ENCODE measurements around the gene GDA.
"Not testable (repeated sequence)": the region's sequence is repeated elsewhere in the genome, so short reads cannot be mapped to it uniquely, and the experiment has no call there.

Gene GDA

DNA sequence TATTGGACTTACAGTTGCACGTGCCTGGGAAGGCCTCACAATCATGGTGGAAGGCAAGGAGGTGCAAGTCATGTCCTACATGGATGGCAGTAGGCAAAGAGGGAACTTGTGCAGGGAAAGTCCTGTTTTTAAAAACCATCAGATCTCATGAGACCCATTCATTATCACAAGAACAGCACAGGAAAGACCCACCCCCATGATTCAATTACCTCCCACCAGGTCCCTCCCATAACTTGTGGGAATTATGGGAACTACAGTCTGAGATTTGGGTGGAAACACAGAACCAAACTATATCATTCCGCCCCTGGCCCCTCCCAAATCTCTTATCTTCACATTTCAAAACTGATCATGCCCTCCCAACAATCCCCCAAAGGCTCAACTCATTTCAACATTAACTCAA is 140.2 kb downstream of the GDA start:
- no peak for DNase-seq

DNA sequence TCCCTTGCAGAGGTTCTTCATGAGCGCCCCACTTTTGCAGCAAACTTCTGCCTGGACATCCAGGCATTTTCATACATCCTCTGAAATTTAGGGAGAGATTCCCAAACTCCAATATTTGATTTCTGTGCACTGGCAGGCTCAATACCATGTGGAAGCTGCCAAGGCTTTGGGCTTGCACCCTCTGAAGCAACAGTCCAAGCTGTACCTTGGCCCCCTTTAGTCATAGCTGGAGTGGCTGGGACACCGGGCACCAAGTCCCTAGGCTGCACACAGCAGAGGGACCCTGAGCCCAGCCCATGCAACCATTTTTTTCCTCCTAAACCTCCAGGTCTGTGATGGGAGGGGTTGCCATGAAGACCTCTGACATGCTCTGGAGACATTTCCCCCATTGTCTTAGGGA is 141.1 kb downstream of the GDA start:
- no peak for DNase-seq

DNA sequence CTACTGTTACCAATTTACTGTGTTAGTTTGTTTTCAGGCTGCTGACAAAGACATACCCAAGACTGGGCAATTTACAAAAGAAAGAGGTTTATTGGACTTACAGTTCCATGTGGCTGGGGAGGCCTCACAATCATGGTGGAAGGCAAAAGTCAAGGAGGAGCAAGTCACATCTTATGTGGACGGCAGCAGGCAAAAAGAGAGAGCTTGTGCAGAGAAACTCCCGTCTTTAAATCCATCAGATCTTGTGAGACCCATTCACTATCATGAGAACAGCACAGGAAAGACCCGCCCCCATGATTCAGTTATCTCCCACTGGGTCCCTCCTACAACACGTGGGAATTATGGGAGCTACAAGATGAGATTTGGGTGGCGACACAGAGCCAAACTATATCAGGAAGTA is 142.3 kb downstream of the GDA start:
- not testable (repeated sequence) for DNase-seq

DNA sequence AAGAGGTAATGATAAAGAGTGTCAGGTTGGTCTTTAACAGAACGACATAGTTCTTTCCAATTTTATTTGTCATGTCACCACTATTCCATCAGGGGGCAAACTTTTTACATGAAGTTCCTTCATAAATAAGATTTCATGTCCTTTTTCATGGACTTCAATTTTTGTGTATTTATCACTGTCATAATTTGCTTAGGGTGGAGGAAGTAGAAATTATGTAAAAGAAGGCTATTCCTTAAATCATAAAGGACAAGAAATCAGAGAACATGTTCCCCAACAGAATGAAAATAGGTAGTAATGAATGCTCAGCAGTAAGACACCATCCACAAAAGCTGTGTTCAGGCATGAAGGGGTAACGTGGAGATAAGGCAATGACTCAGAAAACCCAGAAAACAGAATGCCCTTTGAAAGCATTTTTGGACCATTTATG is 143.0 kb downstream of the GDA start:
- DNase-seq, result peak; percentile 22

DNA sequence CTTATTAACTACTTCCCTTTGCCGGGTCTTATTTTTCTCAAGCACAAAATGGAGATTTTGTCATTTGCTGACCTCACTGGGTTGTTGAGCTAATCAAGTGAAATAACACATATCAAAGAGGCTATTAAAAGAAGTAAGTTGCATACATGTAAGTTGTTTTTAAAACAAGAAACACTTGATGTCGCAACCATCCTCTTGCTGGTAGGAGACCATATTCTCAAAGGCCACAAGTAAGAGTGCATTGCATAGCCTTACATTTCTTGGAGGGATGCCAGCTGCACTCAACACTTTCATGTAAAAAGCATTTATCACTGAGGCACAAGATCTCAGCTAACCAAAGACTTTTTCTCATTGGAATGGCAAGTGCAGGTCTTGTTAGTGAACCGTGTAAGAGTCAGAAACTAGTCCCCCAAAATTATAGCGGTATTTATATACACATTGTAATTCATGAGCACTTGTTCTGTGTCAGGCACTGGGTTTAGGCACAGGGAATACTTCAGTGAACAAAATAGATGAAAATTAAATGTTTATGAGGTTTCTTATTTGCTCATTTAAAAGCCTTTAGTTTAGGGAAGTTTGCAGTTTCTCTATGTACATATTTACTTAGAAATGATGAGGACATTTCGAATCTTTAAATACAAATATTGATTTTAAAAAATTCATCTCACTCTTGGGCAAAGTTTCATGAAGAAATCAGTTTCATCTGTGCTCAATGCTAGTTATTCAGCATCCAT is 143.8 kb downstream of the GDA start:
- DNase-seq, result no peak

DNA sequence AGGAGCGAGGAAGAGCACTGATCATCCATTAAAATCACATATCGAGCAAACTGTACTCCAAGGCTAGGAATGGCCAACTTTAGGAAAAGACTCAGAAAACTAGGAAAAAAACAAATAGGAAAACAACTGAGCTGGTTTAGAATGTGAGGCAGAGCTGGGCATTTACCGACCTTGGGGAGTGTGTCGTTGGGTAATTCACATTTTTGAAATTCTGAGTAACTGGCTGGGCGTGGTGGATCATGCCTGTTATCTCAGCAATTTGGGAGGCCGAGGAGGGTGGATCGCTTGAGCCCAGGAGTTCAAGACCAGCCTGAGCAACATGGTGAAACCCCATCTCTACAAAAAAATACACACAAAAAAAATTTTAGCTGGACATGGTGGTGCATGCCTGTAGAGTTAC is 145.7 kb downstream of the GDA start:
- no peak for DNase-seq

DNA sequence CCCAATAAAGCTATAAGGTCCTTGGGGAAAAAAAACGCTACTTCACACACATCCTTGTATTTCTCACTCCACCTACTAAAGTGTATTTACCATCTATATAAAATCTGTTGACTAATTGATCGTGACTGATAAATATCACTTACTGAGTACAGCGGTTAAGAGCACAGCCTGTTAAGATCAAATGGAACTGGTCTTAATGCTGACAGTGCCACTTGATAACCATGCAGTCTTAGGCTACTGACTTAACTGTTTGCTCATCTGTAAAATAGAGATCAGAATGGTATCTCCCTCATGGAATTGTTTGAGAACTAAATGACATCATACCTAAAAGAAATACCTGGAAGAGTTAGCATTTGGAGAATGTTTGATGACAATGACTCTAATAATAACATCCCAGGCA is 148.3 kb downstream of the GDA start:
- DNase-seq, result no peak

DNA sequence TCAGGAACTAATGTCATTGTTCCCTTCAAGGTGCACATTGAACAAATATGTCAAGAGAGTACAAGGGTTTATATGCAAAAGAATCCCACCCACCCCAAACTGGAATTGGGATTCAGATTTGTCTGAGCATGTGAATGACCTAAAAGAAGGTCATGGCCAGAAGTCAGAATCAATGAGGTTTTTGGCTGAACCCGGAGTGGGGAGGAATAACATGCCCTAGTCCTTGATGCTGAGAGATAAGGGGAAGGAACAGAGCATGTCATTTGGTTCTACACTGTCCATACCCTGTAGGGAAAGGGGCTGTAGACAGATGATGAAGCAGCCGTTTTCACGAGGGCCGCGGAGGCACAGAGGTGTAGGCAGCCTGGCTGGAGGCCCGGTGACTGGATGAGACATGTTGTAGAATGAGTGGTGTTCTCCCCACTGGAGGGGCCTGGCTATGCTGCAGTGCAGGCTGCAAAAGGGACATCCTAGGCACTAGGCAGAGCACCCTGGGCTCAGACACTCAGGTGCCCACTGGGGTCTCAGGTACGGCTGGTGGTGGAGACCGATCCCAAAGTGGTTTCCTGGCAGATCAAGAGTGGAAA is 149.9 kb downstream of the GDA start:
- no peak for DNase-seq

DNA sequence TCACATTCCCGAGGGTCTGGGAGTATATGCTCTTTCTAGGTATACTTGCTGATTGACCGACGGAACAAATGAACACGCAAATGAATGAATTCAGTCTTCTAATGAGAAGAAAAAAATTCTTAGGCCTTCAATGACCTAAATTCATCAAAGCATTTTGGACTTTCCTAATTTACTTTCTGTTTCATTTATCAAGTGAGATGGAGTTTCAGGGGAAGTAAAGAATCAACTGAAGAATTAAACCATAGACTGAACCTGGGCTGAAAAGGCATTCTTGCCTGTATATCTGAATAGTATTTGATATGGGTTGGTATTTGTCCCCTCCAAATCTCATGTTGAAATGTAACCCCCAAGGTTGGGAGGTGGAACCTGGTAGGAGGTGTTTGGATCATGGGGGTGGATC is 151.6 kb downstream of the GDA start:
- DNase-seq, result no peak

Data from NCI-H446 treated with DMSO at 0.1 percent for 48 hours (cell line).